GM19455 (cell line): ENCODE results near the gene GOLT1B.

ENCODE experiments used
- ATAC-seq: cut with Tn5 transposase; IDR thresholded peaks from one replicate; pipeline ENCODE4 v1.9.1; 2021; ENCODE audit not compliant: unreplicated experiment

Gene GOLT1B

GRCh38 chr12:21561158-21561557 is 59.6 kb downstream of the GOLT1B start:
- no peak for ATAC-seq

DNA sequence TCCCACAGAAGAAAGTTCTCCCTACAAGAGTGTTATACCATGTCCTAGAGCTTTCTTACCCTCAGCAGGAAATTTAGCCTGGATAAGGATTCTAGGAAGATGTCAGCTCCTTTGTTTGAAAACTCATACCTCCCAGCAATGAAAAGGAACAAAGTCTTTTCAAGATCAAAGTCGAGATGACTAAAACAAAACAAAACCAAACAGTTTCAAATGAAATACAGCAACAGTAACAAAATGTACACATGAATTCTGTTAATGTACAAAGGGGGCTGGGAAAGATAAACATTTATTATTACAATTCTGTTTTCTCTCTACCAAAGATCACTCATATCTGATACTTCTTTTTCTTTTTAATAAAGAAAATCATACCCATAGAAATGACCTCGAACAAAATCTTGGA is 61.3 kb downstream of the GOLT1B start:
- ATAC-seq, result no peak

GRCh38 chr12:21566223-21566906 is 64.8 kb downstream of the GOLT1B start:
- ATAC-seq, result no peak

DNA sequence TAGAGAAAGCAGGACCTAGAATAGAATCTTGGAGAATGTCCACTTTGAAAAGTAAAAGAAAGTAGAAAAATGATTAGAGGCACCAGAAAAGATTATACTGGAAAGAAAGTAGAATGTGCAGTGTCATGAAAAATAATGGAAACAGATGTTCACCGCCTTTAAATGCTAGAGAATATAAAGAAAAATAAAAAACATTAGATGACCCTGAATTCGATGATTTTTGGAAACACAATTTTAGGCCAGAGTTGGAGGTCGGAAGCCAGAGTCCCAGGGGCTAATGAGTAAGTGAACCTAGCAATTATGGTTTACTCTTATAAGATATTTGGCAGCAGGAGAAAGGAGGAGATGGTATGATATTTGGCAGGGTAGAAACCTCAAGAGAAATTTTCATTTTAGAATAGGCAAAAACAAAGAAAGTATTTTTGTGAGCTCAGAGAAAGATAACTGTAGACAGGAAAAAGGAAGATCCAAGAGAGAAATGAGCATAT is 65.4 kb downstream of the GOLT1B start:
- no peak for ATAC-seq
